ENCODE results near the gene CYTH1.

DNA sequence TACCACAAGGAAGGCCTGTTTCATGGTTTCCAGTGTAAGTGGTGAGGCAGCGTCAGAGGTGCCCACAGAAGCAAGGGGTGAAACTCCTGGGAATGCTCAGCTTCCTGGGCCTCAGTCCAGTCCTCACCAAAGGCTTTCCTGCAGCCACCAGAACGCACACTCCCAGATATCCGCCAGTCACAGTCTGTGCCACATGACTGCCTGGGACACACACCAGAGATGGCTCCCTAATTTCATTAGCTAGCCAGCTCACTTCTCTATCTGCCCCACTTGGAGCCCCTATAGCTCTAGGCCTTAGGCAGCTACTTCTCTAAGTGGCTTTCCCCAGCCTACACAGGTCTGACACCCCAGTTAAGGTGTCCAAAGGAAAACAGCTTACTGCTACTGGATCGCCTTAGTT, 77.0 kb downstream of the CYTH1 start:
- TF ChIP-seq, protein P1, sequence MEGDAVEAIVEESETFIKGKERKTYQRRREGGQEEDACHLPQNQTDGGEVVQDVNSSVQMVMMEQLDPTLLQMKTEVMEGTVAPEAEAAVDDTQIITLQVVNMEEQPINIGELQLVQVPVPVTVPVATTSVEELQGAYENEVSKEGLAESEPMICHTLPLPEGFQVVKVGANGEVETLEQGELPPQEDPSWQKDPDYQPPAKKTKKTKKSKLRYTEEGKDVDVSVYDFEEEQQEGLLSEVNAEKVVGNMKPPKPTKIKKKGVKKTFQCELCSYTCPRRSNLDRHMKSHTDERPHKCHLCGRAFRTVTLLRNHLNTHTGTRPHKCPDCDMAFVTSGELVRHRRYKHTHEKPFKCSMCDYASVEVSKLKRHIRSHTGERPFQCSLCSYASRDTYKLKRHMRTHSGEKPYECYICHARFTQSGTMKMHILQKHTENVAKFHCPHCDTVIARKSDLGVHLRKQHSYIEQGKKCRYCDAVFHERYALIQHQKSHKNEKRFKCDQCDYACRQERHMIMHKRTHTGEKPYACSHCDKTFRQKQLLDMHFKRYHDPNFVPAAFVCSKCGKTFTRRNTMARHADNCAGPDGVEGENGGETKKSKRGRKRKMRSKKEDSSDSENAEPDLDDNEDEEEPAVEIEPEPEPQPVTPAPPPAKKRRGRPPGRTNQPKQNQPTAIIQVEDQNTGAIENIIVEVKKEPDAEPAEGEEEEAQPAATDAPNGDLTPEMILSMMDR (IDR thresholded peaks at IDR 0.05; ENCODE audit: poor library complexity, severe bottlenecking): no peak
- TF ChIP-seq POLR2AphosphoS5 (IDR thresholded peaks at IDR 0.05): no peak

All from neural cell (in vitro differentiated cells).